Caco-2 (cell line): ENCODE data around the gene PEX14. TPM values are rescaled to one million over a fixed set of nuclear protein-coding genes. Genes with fewer than 3 reads are reported as not detected.

Experiments
- BruUV-seq: library from RNA; stranded (reverse); fragments of 400-500 nt; replicated peaks from 2 replicates; lab custom pipeline; 2021; lab: Mats Ljungman, UMichigan
- CTCF ChIA-PET: fragments of 300-600 bp; sonication (Branson Sonifier 250); formaldehyde crosslinking; loops from one replicate; lab custom pipeline; 2022; ENCODE audit warnings: antibody characterized with exemption; lab: Charles Lee
- POLR2A ChIA-PET: fragments of 300-600 bp; sonication (Branson Sonifier 250); formaldehyde crosslinking; loops from one replicate; lab custom pipeline; 2022; ENCODE audit warnings: antibody characterized with exemption; lab: Charles Lee
- DNase-seq, 2 experiments: peaks; one replicate each; pipeline versions ENCODE4 v3.0.0 to v3.0.0-alpha.2; 2020 to 2022
- H3K27me3 ChIP-seq: replicated peaks from 2 replicates; pipeline ENCODE4 v1.6.0; 2011; ENCODE audit warnings: low read length; ENCODE audit not compliant: control insufficient read depth, insufficient read depth
- H3K36me3 ChIP-seq: 2 replicates; pipeline ENCODE4 v1.5.1; 2011; ENCODE audit warnings: low read length; ENCODE audit not compliant: control insufficient read depth, insufficient read depth
- H3K4me1 ChIP-seq: fragments of 250-450 bp; sonication (Bioruptor Pico); 2 replicates; pipeline ENCODE4 v1.5.1; 2020; ENCODE audit warnings: mild to moderate bottlenecking
- H3K4me3 ChIP-seq: 2 replicates; pipeline ENCODE4 v1.5.1; 2011; ENCODE audit warnings: low read depth, mild to moderate bottlenecking, control low read depth, low read length
- H3K9me3 ChIP-seq: fragments of 250-450 bp; sonication (Bioruptor Pico); 2 replicates; pipeline ENCODE4 v1.5.1; 2020; ENCODE audit warnings: mild to moderate bottlenecking, moderate library complexity
- H3K27ac Mint-ChIP-seq: one replicate; pipeline ENCODE4 v1.8.0; 2022; ENCODE audit warnings: mixed read lengths; ENCODE audit not compliant: unreplicated experiment
- H3K27me3 Mint-ChIP-seq: one replicate; pipeline ENCODE4 v1.8.0; 2022; ENCODE audit warnings: mixed read lengths; ENCODE audit not compliant: insufficient read depth, unreplicated experiment
- H3K36me3 Mint-ChIP-seq: one replicate; pipeline ENCODE4 v1.8.0; 2022; ENCODE audit warnings: mild to moderate bottlenecking, mixed read lengths; ENCODE audit not compliant: insufficient read depth, unreplicated experiment
- H3K4me1 Mint-ChIP-seq: one replicate; pipeline ENCODE4 v1.8.0; 2022; ENCODE audit warnings: low read depth, mixed read lengths; ENCODE audit not compliant: unreplicated experiment
- H3K4me3 Mint-ChIP-seq: one replicate; pipeline ENCODE4 v1.8.0; 2022; ENCODE audit warnings: mild to moderate bottlenecking, moderate library complexity, mixed read lengths; ENCODE audit not compliant: unreplicated experiment
- H3K9me3 Mint-ChIP-seq: one replicate; pipeline ENCODE4 v1.8.0; 2022; ENCODE audit warnings: mixed read lengths; ENCODE audit not compliant: unreplicated experiment
- intact Hi-C: fragments of 100-400 bp; cut with micrococcal nuclease; formaldehyde crosslinking; loops from one replicate; pipeline ENCODE4 v1.10.0; 2022; ENCODE audit not compliant: unreplicated experiment
- total RNA-seq: library from RNA; stranded (reverse); gene quantifications from 2 replicates; pipeline ENCODE4 v1.2.3, GENCODE V29; 2022
- TF ChIP-seq, protein P1 (sequence below), 2 experiments: fragments of 200-600 bp in 1 of 2; IDR thresholded peaks; 1 replicate in 1 of 2; 2 replicates in 1 of 2; pipeline versions ENCODE4 v1.5.1 to v1.8.0; 2011 to 2022; ENCODE audit warnings: antibody characterized with exemption in 1 of 2, control low read depth in 1 of 2, inconsistent platforms in 1 of 2, low read depth in 1 of 2, low read length in 1 of 2, mild to moderate bottlenecking in 1 of 2, moderate library complexity in 1 of 2; ENCODE audit not compliant: insufficient read depth in 1 of 2, severe bottlenecking in 1 of 2, unreplicated experiment in 1 of 2

The PEX14 gene
- total RNA-seq, 1 experiment from 2014 or later: 22.2 TPM

DNA sequence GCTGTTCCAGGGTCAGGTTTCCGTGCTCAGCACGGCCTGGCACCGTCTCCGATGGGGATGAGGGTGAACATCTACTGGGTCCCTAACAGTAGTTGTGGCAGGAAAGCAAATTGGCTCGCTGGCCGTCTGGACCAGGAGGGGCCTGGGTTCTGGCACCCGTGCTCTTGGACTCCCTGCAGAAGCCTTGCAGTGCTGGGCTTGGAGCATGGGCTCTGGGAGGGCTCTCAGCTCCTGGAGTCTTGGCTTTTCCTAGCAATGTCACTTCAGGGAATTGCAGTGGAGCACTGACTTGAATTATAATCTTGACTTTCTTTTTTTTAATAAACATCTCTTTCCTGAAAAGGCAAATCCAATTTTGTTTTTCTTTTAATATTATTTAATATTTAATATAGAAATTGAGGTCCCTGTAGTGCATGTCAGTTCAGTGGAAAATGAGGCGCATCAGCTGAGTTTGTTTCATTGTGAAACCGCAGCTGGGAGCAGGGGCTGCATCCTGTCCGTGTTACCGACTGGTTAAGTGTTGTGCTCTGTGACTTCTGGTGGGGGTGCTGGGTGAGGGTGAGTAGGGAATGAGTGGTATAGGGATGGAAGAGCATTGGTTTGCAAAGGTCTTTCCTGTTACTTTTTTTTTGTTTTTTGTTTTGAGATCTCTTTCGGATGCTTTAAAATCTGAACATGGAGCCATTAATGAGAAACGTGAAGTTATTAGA is 64.1 kb downstream of the PEX14 start:
- no TSS peak for BruUV-seq
- no peak overlapping the region for H3K27ac Mint-ChIP-seq
- peaks cover 13% of the 10 kb centered on the region for H3K4me1 Mint-ChIP-seq
- TF ChIP-seq, protein P1, sequence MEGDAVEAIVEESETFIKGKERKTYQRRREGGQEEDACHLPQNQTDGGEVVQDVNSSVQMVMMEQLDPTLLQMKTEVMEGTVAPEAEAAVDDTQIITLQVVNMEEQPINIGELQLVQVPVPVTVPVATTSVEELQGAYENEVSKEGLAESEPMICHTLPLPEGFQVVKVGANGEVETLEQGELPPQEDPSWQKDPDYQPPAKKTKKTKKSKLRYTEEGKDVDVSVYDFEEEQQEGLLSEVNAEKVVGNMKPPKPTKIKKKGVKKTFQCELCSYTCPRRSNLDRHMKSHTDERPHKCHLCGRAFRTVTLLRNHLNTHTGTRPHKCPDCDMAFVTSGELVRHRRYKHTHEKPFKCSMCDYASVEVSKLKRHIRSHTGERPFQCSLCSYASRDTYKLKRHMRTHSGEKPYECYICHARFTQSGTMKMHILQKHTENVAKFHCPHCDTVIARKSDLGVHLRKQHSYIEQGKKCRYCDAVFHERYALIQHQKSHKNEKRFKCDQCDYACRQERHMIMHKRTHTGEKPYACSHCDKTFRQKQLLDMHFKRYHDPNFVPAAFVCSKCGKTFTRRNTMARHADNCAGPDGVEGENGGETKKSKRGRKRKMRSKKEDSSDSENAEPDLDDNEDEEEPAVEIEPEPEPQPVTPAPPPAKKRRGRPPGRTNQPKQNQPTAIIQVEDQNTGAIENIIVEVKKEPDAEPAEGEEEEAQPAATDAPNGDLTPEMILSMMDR (IDR thresholded peaks at IDR 0.05; ENCODE audit: insufficient read depth in 1 of 2, low read depth in 1 of 2, low read length in 1 of 2, severe bottlenecking in 1 of 2, unreplicated experiment in 1 of 2): no peak
- H3K4me1 ChIP-seq: no peaks in the 10 kb centered on the region
- no peak for DNase-seq
- CTCF ChIA-PET: no interaction called here
- no peaks in the 10 kb centered on the region for H3K27me3 Mint-ChIP-seq
- POLR2A ChIA-PET: no interaction called here
- H3K36me3 Mint-ChIP-seq: peaks cover 25% of the 10 kb centered on the region
- no peaks in the 10 kb centered on the region for H3K36me3 ChIP-seq
- H3K4me3 ChIP-seq: no peak overlapping the region
- H3K27me3 ChIP-seq: no peaks in the 10 kb centered on the region
- H3K4me3 Mint-ChIP-seq: no peak overlapping the region
- H3K9me3 ChIP-seq: no peaks in the 10 kb centered on the region
- H3K9me3 Mint-ChIP-seq: no peaks in the 10 kb centered on the region
- intact Hi-C loops: no loop called here

DNA sequence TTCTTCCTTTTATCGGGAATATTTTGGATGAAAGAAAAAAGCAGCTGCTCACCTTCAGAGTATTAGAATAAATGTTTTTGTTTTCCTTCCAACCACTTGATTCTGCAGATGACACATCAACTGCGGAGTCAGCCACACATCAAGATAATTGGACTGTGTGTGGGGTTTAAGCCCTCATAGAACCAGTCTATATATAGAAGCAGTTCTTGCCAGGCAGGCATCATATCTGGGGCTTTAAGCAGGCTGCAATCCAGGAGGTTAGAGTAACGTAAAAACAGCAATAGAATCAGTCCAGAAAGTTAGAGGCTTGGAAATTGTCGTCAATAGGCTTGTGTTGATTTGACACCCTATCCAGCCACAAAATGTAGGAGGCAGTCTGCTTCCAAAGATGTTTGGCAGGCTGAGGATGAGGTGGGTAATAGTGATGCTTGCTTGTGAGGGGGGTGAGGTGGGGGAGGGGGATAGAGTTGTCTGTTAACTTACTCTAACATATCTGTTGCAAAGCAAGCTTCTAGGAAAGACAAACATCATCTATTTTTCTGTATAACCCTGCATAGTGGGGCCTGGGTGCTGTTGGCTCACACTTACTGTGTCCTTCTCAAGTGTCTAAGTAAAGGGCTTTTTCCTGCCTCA is 64.8 kb downstream of the PEX14 start:
- Mint-ChIP-seq H3K4me3 (no peak overlapping the region), H3K9me3 (no peaks in the 10 kb centered on the region), H3K36me3 (peaks cover 25% of the 10 kb centered on the region), H3K27me3 (no peaks in the 10 kb centered on the region), H3K4me1 (peaks cover 7% of the 10 kb centered on the region), H3K27ac (no peak overlapping the region)
- ChIA-PET CTCF (no interaction called here), POLR2A (no interaction called here)
- Histone ChIP-seq H3K9me3 (no peaks in the 10 kb centered on the region), H3K27me3 (no peaks in the 10 kb centered on the region), H3K4me1 (no peaks in the 10 kb centered on the region), H3K36me3 (no peaks in the 10 kb centered on the region), H3K4me3 (no peak overlapping the region)
- no peak for DNase-seq
- intact Hi-C loops: no loop called here
- no TSS peak for BruUV-seq
- TF ChIP-seq, protein P1 (IDR thresholded peaks at IDR 0.05; ENCODE audit: insufficient read depth in 1 of 2, low read depth in 1 of 2, low read length in 1 of 2, severe bottlenecking in 1 of 2, unreplicated experiment in 1 of 2): no peak

DNA sequence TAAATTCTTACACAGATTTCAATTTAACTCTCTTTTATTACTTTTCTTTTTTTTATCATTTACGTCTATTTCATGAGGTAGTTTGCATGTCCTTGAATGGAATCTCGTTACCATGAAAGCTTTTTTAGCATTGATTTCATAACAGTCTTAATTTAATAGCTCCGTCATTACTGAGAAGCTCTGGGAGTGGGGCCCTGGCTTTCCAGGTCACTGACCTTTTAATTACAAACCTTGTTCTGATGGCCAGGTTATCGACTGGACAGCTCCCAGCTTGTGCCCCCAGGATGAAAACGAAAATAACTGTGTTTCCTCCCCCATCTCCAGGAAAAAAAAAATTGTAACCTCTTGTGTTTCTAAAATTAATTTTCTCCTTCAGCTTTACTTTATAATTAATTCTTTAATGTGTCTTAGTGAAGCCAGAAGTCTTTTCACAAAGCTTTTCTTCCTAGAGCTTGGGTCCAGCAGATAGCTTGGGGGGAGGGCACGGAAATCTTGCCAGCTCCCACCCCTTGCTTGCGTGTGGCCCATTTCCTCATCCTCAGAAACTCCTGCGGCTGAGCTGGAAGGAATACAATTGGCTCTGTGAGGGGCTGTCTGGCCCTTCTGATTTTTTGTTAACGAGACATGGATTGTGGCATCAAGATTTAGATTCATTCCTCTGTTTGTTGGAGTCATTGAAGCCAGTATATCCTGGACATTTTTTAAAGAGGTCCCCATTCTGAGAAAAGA is 65.7 kb downstream of the PEX14 start:
- no TSS peak for BruUV-seq
- POLR2A ChIA-PET: no interaction called here
- no peak for DNase-seq
- no peaks in the 10 kb centered on the region for H3K9me3 Mint-ChIP-seq
- CTCF ChIA-PET: no interaction called here
- H3K36me3 Mint-ChIP-seq: peaks cover 24% of the 10 kb centered on the region
- H3K9me3 ChIP-seq: no peaks in the 10 kb centered on the region
- H3K27ac Mint-ChIP-seq: no peak overlapping the region
- no peaks in the 10 kb centered on the region for H3K27me3 Mint-ChIP-seq
- H3K4me3 ChIP-seq: no peak overlapping the region
- no peaks in the 10 kb centered on the region for H3K4me1 ChIP-seq
- H3K4me1 Mint-ChIP-seq: peaks cover 4% of the 10 kb centered on the region
- TF ChIP-seq, protein P1 (IDR thresholded peaks at IDR 0.05; ENCODE audit: insufficient read depth in 1 of 2, low read depth in 1 of 2, low read length in 1 of 2, severe bottlenecking in 1 of 2, unreplicated experiment in 1 of 2): no peak
- H3K4me3 Mint-ChIP-seq: no peak overlapping the region
- intact Hi-C loops: no loop called here
- no peaks in the 10 kb centered on the region for H3K36me3 ChIP-seq
- no peaks in the 10 kb centered on the region for H3K27me3 ChIP-seq
